Measurements from ENCODE around the gene CACNA1H. TPM values are rescaled to one million over a fixed set of nuclear protein-coding genes. Genes with fewer than 3 reads are reported as not detected.

Gene CACNA1H
- total and polyA plus RNA-seq, 2 of the 8 experiments (the other 6 are each of a cell fraction or from before 2014, with no cell fraction given), result 14.0 to 28.7 TPM

DNA sequence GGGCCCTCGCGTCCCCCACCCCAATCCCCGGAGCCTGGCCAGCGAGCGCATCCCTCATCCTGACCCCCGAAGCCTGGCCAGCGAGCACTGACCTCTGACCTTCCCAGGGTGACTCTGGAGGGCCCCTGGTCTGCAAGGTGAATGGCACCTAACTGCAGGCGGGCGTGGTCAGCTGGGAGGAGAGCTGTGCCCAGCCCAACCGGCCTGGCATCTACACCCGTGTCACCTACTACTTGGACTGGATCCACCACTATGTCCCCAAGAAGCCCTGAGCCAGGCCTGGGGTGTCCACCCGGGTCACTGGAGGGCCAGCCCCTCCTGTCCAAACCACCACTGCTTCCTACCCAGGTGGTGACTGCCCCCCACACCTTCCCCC lies 105.3 kb downstream of the CACNA1H start (continued):
- TF ChIP-seq, protein P1, sequence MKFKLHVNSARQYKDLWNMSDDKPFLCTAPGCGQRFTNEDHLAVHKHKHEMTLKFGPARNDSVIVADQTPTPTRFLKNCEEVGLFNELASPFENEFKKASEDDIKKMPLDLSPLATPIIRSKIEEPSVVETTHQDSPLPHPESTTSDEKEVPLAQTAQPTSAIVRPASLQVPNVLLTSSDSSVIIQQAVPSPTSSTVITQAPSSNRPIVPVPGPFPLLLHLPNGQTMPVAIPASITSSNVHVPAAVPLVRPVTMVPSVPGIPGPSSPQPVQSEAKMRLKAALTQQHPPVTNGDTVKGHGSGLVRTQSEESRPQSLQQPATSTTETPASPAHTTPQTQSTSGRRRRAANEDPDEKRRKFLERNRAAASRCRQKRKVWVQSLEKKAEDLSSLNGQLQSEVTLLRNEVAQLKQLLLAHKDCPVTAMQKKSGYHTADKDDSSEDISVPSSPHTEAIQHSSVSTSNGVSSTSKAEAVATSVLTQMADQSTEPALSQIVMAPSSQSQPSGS (IDR thresholded peaks at IDR 0.05; ENCODE audit: low read length), result no peak
- TF ChIP-seq, protein P2, sequence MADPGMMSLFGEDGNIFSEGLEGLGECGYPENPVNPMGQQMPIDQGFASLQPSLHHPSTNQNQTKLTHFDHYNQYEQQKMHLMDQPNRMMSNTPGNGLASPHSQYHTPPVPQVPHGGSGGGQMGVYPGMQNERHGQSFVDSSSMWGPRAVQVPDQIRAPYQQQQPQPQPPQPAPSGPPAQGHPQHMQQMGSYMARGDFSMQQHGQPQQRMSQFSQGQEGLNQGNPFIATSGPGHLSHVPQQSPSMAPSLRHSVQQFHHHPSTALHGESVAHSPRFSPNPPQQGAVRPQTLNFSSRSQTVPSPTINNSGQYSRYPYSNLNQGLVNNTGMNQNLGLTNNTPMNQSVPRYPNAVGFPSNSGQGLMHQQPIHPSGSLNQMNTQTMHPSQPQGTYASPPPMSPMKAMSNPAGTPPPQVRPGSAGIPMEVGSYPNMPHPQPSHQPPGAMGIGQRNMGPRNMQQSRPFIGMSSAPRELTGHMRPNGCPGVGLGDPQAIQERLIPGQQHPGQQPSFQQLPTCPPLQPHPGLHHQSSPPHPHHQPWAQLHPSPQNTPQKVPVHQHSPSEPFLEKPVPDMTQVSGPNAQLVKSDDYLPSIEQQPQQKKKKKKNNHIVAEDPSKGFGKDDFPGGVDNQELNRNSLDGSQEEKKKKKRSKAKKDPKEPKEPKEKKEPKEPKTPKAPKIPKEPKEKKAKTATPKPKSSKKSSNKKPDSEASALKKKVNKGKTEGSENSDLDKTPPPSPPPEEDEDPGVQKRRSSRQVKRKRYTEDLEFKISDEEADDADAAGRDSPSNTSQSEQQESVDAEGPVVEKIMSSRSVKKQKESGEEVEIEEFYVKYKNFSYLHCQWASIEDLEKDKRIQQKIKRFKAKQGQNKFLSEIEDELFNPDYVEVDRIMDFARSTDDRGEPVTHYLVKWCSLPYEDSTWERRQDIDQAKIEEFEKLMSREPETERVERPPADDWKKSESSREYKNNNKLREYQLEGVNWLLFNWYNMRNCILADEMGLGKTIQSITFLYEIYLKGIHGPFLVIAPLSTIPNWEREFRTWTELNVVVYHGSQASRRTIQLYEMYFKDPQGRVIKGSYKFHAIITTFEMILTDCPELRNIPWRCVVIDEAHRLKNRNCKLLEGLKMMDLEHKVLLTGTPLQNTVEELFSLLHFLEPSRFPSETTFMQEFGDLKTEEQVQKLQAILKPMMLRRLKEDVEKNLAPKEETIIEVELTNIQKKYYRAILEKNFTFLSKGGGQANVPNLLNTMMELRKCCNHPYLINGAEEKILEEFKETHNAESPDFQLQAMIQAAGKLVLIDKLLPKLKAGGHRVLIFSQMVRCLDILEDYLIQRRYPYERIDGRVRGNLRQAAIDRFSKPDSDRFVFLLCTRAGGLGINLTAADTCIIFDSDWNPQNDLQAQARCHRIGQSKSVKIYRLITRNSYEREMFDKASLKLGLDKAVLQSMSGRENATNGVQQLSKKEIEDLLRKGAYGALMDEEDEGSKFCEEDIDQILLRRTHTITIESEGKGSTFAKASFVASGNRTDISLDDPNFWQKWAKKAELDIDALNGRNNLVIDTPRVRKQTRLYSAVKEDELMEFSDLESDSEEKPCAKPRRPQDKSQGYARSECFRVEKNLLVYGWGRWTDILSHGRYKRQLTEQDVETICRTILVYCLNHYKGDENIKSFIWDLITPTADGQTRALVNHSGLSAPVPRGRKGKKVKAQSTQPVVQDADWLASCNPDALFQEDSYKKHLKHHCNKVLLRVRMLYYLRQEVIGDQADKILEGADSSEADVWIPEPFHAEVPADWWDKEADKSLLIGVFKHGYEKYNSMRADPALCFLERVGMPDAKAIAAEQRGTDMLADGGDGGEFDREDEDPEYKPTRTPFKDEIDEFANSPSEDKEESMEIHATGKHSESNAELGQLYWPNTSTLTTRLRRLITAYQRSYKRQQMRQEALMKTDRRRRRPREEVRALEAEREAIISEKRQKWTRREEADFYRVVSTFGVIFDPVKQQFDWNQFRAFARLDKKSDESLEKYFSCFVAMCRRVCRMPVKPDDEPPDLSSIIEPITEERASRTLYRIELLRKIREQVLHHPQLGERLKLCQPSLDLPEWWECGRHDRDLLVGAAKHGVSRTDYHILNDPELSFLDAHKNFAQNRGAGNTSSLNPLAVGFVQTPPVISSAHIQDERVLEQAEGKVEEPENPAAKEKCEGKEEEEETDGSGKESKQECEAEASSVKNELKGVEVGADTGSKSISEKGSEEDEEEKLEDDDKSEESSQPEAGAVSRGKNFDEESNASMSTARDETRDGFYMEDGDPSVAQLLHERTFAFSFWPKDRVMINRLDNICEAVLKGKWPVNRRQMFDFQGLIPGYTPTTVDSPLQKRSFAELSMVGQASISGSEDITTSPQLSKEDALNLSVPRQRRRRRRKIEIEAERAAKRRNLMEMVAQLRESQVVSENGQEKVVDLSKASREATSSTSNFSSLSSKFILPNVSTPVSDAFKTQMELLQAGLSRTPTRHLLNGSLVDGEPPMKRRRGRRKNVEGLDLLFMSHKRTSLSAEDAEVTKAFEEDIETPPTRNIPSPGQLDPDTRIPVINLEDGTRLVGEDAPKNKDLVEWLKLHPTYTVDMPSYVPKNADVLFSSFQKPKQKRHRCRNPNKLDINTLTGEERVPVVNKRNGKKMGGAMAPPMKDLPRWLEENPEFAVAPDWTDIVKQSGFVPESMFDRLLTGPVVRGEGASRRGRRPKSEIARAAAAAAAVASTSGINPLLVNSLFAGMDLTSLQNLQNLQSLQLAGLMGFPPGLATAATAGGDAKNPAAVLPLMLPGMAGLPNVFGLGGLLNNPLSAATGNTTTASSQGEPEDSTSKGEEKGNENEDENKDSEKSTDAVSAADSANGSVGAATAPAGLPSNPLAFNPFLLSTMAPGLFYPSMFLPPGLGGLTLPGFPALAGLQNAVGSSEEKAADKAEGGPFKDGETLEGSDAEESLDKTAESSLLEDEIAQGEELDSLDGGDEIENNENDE (IDR thresholded peaks at IDR 0.05; ENCODE audit: insufficient replicate concordance, low read length), result no peak
- TF ChIP-seq SP4 (IDR thresholded peaks at IDR 0.05; ENCODE audit: low read length) (no peak), YY1 (IDR thresholded peaks at IDR 0.05; ENCODE audit: low read depth, low read length) (no peak), HDAC6 (IDR thresholded peaks at IDR 0.05; ENCODE audit: low read depth, low read length) (no peak), TAF7 (optimal IDR thresholded peaks at IDR 0.05; ENCODE audit: borderline replicate concordance, low read depth, low read length) (no peak), CBX8 (IDR thresholded peaks at IDR 0.05; ENCODE audit: borderline replicate concordance, low read depth, low read length) (no peak), PHF8 (conservative IDR thresholded peaks at IDR 0.05; ENCODE audit: low read depth, low read length) (no peak)
- TF ChIP-seq, protein P3, sequence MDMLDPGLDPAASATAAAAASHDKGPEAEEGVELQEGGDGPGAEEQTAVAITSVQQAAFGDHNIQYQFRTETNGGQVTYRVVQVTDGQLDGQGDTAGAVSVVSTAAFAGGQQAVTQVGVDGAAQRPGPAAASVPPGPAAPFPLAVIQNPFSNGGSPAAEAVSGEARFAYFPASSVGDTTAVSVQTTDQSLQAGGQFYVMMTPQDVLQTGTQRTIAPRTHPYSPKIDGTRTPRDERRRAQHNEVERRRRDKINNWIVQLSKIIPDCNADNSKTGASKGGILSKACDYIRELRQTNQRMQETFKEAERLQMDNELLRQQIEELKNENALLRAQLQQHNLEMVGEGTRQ (IDR thresholded peaks at IDR 0.05; ENCODE audit: low read length), result no peak
